GM12878 (cell line): ENCODE data around the gene TMEM256. TPM values are rescaled to one million over a fixed set of nuclear protein-coding genes. Genes with fewer than 3 reads are reported as not detected.

ENCODE experiments used
- ATAC-seq: fragments of 200-7000 bp; cut with Tn5 transposase; 3 replicates; pipeline ENCODE4 v1.9.1; 2020; ENCODE audit warnings: mild to moderate bottlenecking, moderate library complexity
- BruUV-seq: library from RNA; stranded (reverse); fragments of 400-500 nt; replicated peaks from 2 replicates; lab custom pipeline; 2021; lab: Mats Ljungman, UMichigan
- CTCF ChIA-PET: fragments of 300-600 bp; sonication (Branson Sonifier 250); formaldehyde crosslinking; extraction: SDS; loops from one replicate; lab custom pipeline; 2021; ENCODE audit warnings: inconsistent platforms; lab: Yijun Ruan, JAX
- POLR2A ChIA-PET: fragments of 350-600 bp; formaldehyde crosslinking; extraction: SDS; loops from one replicate; lab custom pipeline; 2021; ENCODE audit warnings: inconsistent platforms; lab: Charles Lee
- RAD21 ChIA-PET: fragments of 300-600 bp; sonication (Branson Sonifier 250); formaldehyde crosslinking; loops from one replicate; lab custom pipeline; 2023; ENCODE audit warnings: antibody characterized with exemption; ENCODE audit not compliant: unreplicated experiment; lab: Charles Lee
- SMC1A ChIA-PET: fragments of 300-600 bp; sonication (Branson Sonifier 250); formaldehyde crosslinking; loops from one replicate; lab custom pipeline; 2023; ENCODE audit not compliant: unreplicated experiment, uncharacterized antibody; lab: Charles Lee
- DNase-seq: peaks from one replicate; pipeline ENCODE4 v3.0.0-alpha.2; 2011; ENCODE audit warnings: low read depth, low spot score
- FAIRE-seq: peaks from 3 replicates; lab custom pipeline; 2011; peaks lifted over from hg19 to GRCh38; lab: Jason Lieb, UNC
- H2AFZ ChIP-seq: 2 replicates; pipeline ENCODE4 v1.6.0; 2011; ENCODE audit warnings: low read depth, low read length, control low read depth; ENCODE audit not compliant: control insufficient read depth
- H3K27ac ChIP-seq: 2 replicates; pipeline ENCODE4 v1.5.1; 2011; ENCODE audit warnings: control low read depth; ENCODE audit not compliant: control insufficient read depth, insufficient read depth
- H3K27me3 ChIP-seq, 2 experiments: replicated peaks in 1 of 2; 2 replicates each; pipeline versions ENCODE4 v1.6.0 to v1.6.1; 2011; ENCODE audit warnings: low read length in 1 of 2; ENCODE audit not compliant: control insufficient read depth in 2 of 2, insufficient read depth in 2 of 2
- H3K36me3 ChIP-seq, 2 experiments: 2 replicates each; pipeline ENCODE4 v1.5.1; 2011; ENCODE audit warnings: low read length in 1 of 2; ENCODE audit not compliant: control insufficient read depth in 2 of 2, insufficient read depth in 2 of 2
- H3K4me1 ChIP-seq: 2 replicates; pipeline ENCODE4 v1.6.1; 2011; ENCODE audit warnings: mild to moderate bottlenecking, low read length, moderate library complexity, mixed read lengths; ENCODE audit not compliant: control insufficient read depth, insufficient read depth
- H3K4me2 ChIP-seq: 2 replicates; pipeline ENCODE4 v1.6.0; 2011; ENCODE audit warnings: control low read depth; ENCODE audit not compliant: control insufficient read depth, insufficient read depth
- H3K4me3 ChIP-seq: fragments of 200-600 bp; sonication (generic); 2 replicates; pipeline ENCODE4 v1.5.1; 2016
- H3K79me2 ChIP-seq: 2 replicates; pipeline ENCODE4 v1.6.0; 2011; ENCODE audit warnings: low read length; ENCODE audit not compliant: control insufficient read depth, insufficient read depth
- H3K9ac ChIP-seq: 2 replicates; pipeline ENCODE4 v1.8.0; 2011; ENCODE audit warnings: low read length, control low read depth, mixed read lengths; ENCODE audit not compliant: control insufficient read depth, insufficient read depth
- H3K9me3 ChIP-seq: replicated peaks from 3 replicates; pipeline ENCODE4 v1.5.1; 2011; ENCODE audit warnings: mild to moderate bottlenecking, low read length; ENCODE audit not compliant: control insufficient read depth, insufficient read depth
- H4K20me1 ChIP-seq: 2 replicates; pipeline ENCODE4 v1.6.0; 2011; ENCODE audit not compliant: control insufficient read depth, insufficient read depth
- FOXK2 ChIP-seq: fragments of 450-650 bp; IDR thresholded peaks from 2 replicates; pipeline ENCODE4 v1.6.1; 2017; ENCODE audit warnings: mild to moderate bottlenecking, moderate library complexity
- HDGF ChIP-seq: fragments of 450-650 bp; IDR thresholded peaks from 2 replicates; pipeline ENCODE4 v1.6.1; 2016; ENCODE audit warnings: antibody characterized with exemption
- RFX5 ChIP-seq: IDR thresholded peaks from 2 replicates; pipeline ENCODE4 v1.6.1; 2011; ENCODE audit warnings: low read depth, low read length, improper control_type of control experiment
- TARDBP ChIP-seq: IDR thresholded peaks from 2 replicates; pipeline ENCODE4 v1.6.1; 2016; ENCODE audit warnings: borderline replicate concordance
- WGBS: methylation state at CpG from one replicate; pipeline ENCODE4 v1.1.6; 2016; ENCODE audit warnings: low lambda C conversion rate; ENCODE audit not compliant: insufficient replicate concordance, insufficient coverage; ENCODE audit errors: missing lambda C conversion rate; 5-methylcytosine and 5-hydroxymethylcytosine counted together
- in situ Hi-C: fragments of 300-500 bp; cut with MboI; formaldehyde crosslinking; loops from 9 replicates; pipeline ENCODE4 v1.14.3; 2018; ENCODE audit warnings: mixed read lengths
- intact Hi-C: fragments of 100-400 bp; cut with micrococcal nuclease; formaldehyde crosslinking; loops from one replicate; pipeline ENCODE4 v1.14.2; 2022; ENCODE audit not compliant: unreplicated experiment
- polyA plus RNA-seq, 11 experiments: library from polyadenylated mRNA; depleted of rRNA in 4 of 11; unstranded in 6 of 11; stranded (reverse) in 5 of 11; fragments of >200 nt; fragmentation: Nextera tagmentation in 4 of 11; fragmentation: Illumina TruSeq in 1 of 11; extraction: Ambion mirVana in 4 of 11; extraction: Trizol in 1 of 11; gene quantifications; 1 replicate in 1 of 11; 2 replicates in 10 of 11; pipeline versions ENCODE4 v1.2.1 to v1.2.3, GENCODE V29; 2011 to 2016; ENCODE audit warnings: inconsistent platforms in 2 of 11, missing spikeins in 2 of 11, low read depth in 1 of 11
- total RNA-seq, 4 experiments: library from RNA; depleted of rRNA in 3 of 4; stranded (reverse); fragments of >200 nt in 3 of 4; fragmentation: Illumina TruSeq in 1 of 4; extraction: Trizol in 1 of 4; gene quantifications; 2 replicates each; pipeline versions ENCODE4 v1.2.1 to v1.2.3, GENCODE V29; 2013 to 2021
- TF ChIP-seq, protein P1 (sequence below): fragments of 450-650 bp; IDR thresholded peaks from 2 replicates; pipeline ENCODE4 v1.6.1; 2014; ENCODE audit warnings: mild to moderate bottlenecking
- TF ChIP-seq, protein P2 (sequence below): fragments of 450-650 bp; IDR thresholded peaks from 2 replicates; pipeline ENCODE4 v1.6.1; 2016; ENCODE audit warnings: mild to moderate bottlenecking, moderate library complexity, borderline replicate concordance

Gene TMEM256
- total and polyA plus RNA-seq, 10 of the 15 experiments (the other 5 are each of a cell fraction or from before 2014, with no cell fraction given), result 57.3 to 342 (median 95.7) TPM

DNA sequence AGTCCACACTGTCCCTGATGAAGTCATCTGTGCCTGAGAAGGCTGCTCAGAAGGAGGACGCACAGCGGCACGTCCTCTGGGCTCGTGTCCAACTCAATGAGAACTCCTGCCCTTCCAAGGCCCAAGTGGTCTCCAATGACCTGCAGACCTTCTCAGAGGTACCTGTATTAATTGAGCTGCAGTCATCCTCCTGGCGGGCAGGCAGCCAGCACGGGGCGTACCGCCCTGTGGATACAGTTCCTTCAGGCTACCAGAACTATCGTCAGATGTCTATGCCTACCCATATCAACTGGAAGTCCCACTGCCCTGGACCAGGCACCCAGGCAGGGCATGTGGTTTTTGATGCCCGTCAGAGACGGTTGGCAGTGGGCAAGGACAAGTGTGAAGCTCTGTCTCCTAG, 28.4 kb upstream of the TMEM256 start:
- ATAC-seq (no peak), DNase-seq (no peak), FAIRE-seq (no peak)
- POLR2A ChIA-PET, result interaction anchor here (0.6 kb wide), 2 partner anchors 13 to 127 kb away, joined by 3 to 5 read pairs; no protein-coding TSS in a partner anchor
- H4K20me1 ChIP-seq, result no peaks in the 10 kb centered on the region
- WGBS, result 72% methylated on average over 11 of the region's 11 CpGs
- H3K9me3 ChIP-seq, result no peaks in the 10 kb centered on the region
- intact Hi-C loops, result loop anchor here (10.0 kb wide), 1 partner anchor 387 kb away; the partner anchor contains the start of gene SLC16A11
- peaks cover 8% of the 10 kb centered on the region for H3K4me1 ChIP-seq
- H3K36me3 ChIP-seq, result no peaks in the 10 kb centered on the region
- H3K4me3 ChIP-seq, result no peak overlapping the region
- no peak overlapping the region for H2AFZ ChIP-seq
- no TSS peak for BruUV-seq
- SMC1A ChIA-PET, result interaction anchor here (1.6 kb wide), 1 partner anchor 128 kb away, joined by 4 read pairs; no protein-coding TSS in a partner anchor
- peaks cover 6% of the 10 kb centered on the region for H3K79me2 ChIP-seq
- H3K27me3 ChIP-seq, result no peaks in the 10 kb centered on the region
- CTCF ChIA-PET, result interaction anchor here (0.6 kb wide), 1 partner anchor 128 kb away, joined by 3 read pairs; no protein-coding TSS in a partner anchor
- TF ChIP-seq, protein P1, sequence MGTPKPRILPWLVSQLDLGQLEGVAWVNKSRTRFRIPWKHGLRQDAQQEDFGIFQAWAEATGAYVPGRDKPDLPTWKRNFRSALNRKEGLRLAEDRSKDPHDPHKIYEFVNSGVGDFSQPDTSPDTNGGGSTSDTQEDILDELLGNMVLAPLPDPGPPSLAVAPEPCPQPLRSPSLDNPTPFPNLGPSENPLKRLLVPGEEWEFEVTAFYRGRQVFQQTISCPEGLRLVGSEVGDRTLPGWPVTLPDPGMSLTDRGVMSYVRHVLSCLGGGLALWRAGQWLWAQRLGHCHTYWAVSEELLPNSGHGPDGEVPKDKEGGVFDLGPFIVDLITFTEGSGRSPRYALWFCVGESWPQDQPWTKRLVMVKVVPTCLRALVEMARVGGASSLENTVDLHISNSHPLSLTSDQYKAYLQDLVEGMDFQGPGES, result no peak
- TF ChIP-seq, protein P2, sequence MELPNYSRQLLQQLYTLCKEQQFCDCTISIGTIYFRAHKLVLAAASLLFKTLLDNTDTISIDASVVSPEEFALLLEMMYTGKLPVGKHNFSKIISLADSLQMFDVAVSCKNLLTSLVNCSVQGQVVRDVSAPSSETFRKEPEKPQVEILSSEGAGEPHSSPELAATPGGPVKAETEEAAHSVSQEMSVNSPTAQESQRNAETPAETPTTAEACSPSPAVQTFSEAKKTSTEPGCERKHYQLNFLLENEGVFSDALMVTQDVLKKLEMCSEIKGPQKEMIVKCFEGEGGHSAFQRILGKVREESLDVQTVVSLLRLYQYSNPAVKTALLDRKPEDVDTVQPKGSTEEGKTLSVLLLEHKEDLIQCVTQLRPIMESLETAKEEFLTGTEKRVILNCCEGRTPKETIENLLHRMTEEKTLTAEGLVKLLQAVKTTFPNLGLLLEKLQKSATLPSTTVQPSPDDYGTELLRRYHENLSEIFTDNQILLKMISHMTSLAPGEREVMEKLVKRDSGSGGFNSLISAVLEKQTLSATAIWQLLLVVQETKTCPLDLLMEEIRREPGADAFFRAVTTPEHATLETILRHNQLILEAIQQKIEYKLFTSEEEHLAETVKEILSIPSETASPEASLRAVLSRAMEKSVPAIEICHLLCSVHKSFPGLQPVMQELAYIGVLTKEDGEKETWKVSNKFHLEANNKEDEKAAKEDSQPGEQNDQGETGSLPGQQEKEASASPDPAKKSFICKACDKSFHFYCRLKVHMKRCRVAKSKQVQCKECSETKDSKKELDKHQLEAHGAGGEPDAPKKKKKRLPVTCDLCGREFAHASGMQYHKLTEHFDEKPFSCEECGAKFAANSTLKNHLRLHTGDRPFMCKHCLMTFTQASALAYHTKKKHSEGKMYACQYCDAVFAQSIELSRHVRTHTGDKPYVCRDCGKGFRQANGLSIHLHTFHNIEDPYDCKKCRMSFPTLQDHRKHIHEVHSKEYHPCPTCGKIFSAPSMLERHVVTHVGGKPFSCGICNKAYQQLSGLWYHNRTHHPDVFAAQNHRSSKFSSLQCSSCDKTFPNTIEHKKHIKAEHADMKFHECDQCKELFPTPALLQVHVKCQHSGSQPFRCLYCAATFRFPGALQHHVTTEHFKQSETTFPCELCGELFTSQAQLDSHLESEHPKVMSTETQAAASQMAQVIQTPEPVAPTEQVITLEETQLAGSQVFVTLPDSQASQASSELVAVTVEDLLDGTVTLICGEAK, result no peak
- TF ChIP-seq RFX5 (no peak), TARDBP (no peak), HDGF (no peak), FOXK2 (no peak)
- TF ChIP-seq, all 136 proteins: peak for 0
- Histone ChIP-seq H3K9ac (no peak overlapping the region), H3K27ac (no peak overlapping the region), H3K4me2 (no peak overlapping the region)
- in situ Hi-C loops, result no loop called here
- RAD21 ChIA-PET, result no interaction called here
